A549 treated with Mapracorat at 1 μM for 4 hours (cell line): Measurements from ENCODE around the gene RNF113B. TPM values are rescaled to one million over a fixed set of nuclear protein-coding genes. Genes with fewer than 3 reads are reported as not detected.

Experiments
- total RNA-seq: library from RNA; stranded (reverse); fragments of 200-300 nt; extraction: Qiagen RNA extraction; gene quantifications from 5 replicates; pipeline ENCODE4 v1.2.3, GENCODE V29; 2022

The RNF113B gene
- not detected in 5 replicates for total RNA-seq

DNA sequence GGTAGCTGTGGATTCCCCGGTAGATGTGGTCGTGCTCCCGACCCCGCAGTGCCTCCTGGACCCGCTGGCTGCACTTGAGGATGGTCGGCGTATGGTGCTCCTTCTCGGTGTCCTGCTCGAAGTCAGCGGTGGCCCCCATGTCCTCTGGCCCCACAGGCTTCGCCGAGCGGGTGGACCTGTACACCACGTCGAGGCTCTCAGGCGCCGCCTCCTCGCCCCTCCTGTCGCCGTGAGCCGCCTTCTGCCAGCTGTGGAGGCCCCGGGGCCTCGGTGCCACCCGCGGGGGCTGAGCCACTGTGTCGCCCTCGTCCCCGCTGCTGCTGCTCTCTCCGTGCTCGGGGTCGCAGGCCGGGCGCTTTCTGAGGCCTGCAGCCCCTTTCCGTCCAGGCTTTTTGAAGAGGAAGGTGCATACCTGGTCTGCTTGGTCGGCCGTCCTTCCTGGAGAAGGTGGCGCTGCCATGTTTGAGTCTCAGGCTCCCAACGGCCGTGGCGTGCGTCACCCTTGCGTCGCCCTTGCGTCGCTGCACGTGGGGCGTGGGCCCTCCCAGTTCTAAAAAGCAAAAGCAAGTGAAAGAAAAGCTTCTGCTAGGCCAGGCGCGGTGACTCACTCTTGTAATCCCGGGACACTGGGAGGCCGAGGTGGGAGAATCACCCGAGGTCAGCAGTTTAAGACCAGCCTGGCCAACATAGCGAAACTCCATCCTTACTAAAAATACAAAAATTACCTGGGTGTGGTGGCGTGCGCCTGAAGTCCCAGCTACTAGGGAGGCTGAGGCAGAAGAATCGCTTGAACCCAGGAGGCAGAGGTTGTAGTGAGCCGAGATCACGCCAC, at the start of gene RNF113B:
Gene RNF113B, minus strand, starts transcription at position 493 of the 832 bp plus-strand sequence. Its CDS starts 33 bp downstream, at position 460.

DNA sequence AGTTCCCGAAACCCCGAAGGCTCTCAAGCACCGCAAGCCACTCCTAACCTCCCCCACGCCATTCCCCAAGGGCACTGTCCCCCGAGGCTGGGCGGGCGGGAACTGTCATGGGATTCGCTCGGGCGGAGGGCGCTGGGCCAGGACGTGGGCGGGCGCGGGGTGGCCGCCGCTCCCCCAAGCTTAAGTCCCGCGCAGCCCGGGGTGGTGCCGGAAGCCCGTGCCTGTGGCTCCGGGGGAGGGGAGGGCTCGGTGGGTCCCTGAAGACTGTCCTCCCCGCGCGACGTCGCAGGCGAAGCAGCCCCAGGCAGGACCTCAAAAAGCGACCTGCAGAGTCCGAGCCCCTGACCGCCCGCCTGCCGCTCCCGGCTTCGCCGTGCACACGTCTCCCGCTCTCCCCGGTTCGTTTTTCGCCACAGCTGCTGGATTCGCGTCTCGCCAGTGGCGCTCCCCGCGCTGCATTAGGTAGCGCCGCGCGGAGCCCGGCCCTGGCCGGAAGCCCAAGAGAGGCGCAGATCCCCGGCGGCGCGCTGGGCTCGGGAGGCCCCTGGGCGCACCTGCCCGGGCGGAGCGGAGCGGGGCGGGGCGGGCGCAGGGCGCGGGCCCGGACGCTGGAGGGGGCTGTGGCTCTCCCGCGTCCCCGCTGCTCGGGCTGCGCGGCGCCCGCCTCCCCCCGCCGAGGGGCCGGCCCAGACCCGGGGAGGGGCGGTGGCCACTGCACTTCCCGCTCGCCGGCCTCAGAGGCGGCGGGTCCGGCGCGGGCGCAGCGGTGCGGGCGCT, 34.5 kb downstream of the RNF113B start, which contains the start of gene FARP1:
Gene FARP1, plus strand, starts transcription at position 715 of the 777 bp plus-strand sequence. CDS start 70,149 bp downstream, outside the sequence.

Other genes with a start within 250 kb of the RNF113B start
- 67.0 to 92.8 TPM (median 81.8 TPM) in 5 replicates for gene IPO5, start 223.6 kb downstream of the RNF113B start, total RNA-seq
- 12.9 to 17.2 TPM (median 15.3 TPM) in 5 replicates for gene FARP1, start 34.2 kb downstream of the RNF113B start, total RNA-seq